ENCODE results near the gene CYGB. TPM values are rescaled to one million over a fixed set of nuclear protein-coding genes. Genes with fewer than 3 reads are reported as not detected.

CYGB gene
- total and polyA plus RNA-seq, 2 of the 13 experiments (the other 11 are each of a cell fraction or from before 2014, with no cell fraction given) = 18.9 to 27.1 TPM

DNA sequence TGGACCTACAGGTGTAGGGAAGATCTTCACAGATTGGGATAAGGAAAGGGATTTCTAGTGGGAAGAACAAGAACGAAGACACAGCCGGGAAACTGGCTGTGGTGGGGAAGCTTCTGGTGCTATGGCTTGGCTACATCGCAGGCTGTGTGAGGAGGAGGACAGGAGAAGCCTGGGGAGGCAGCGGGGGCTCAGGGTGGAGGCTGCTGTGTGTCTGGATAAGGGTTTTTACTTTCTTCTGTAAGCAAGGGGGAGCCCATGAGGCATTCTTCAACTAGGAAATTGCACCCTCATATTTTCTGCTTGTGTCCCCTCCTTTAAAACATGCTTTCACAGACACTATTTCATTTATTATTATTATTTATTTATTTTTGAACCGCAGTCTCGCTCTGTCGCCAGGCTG is 33.4 kb downstream of the CYGB start:
- H3K9ac ChIP-seq (ENCODE audit: insufficient read depth, low read depth, low read length) = no peak overlapping the region
- H3K4me2 ChIP-seq (ENCODE audit: low read depth, low read length) = no peak overlapping the region
- no peak overlapping the region for H3K4me3 ChIP-seq (replicated peaks in 1 of 3; ENCODE audit: insufficient read depth in 1 of 3, low read depth in 2 of 3, low read length in 3 of 3)
- intact Hi-C loops (cut with micrococcal nuclease; ENCODE audit: unreplicated experiment) = no loop called here
- no peak overlapping the region for H3K27ac ChIP-seq (ENCODE audit: extremely low read length, insufficient read depth, low read length)
- H3K36me3 ChIP-seq (replicated peaks in 1 of 2; ENCODE audit: control insufficient read depth in 1 of 2, insufficient read depth in 2 of 2, low read length in 2 of 2) = no peaks in the 10 kb centered on the region
- in situ Hi-C loops (cut with HindIII; ENCODE audit: extremely low pct_ligation_motif_present, low pct_unique_long_range_greater_than_20kb) = no loop called here
- no peaks in the 10 kb centered on the region for H3K9me3 ChIP-seq (ENCODE audit: low read length)
- H3K79me2 ChIP-seq (ENCODE audit: insufficient read depth, low read length) = peaks cover 15% of the 10 kb centered on the region
- H2AFZ ChIP-seq (ENCODE audit: low read length) = no peak overlapping the region
- H3K4me1 ChIP-seq (ENCODE audit: insufficient read depth, low read length) = peaks cover 50% of the 10 kb centered on the region
- ChIA-PET POLR2A (interaction anchor here (0.7 to 8.2 kb wide), 3 partner anchors 10 to 772 kb away, joined by 3 to 252 read pairs (median 4); no protein-coding TSS in a partner anchor), CTCF (ENCODE audit: low intra/inter-chr PET ratio, low total read pairs) (interaction anchor here (2.1 to 4.5 kb wide), 2 partner anchors 38 to 44 kb away, joined by 9 to 86 read pairs; partner anchors contain the start of gene AANAT)
- ATAC-seq (no peak), FAIRE-seq (no peak), DNase-seq (ENCODE audit: low spot score) (no peak)
- TF ChIP-seq JUN (CRISPR knock-in tag; IDR thresholded peaks at IDR 0.05) (no peak), MATR3 (CRISPR knock-in tag; IDR thresholded peaks at IDR 0.05) (no peak), FOXJ3 (CRISPR knock-in tag; IDR thresholded peaks at IDR 0.05; ENCODE audit: borderline replicate concordance) (no peak), ZNF331 (CRISPR knock-in tag; IDR thresholded peaks at IDR 0.05) (no peak), HMGA1 (CRISPR knock-in tag; conservative IDR thresholded peaks at IDR 0.05) (no peak), USF2 (IDR thresholded peaks at IDR 0.05; ENCODE audit: low read depth, low read length) (no peak), USF2 (CRISPR knock-in tag; IDR thresholded peaks at IDR 0.05; ENCODE audit: borderline replicate concordance) (no peak), SRSF9 (IDR thresholded peaks at IDR 0.05; ENCODE audit: borderline replicate concordance, insufficient read depth, low read depth, low read length, poor library complexity, severe bottlenecking) (no peak)
- TF ChIP-seq, protein P1, sequence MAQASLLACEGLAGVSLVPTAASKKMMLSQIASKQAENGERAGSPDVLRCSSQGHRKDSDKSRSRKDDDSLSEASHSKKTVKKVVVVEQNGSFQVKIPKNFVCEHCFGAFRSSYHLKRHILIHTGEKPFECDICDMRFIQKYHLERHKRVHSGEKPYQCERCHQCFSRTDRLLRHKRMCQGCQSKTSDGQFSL (CRISPR knock-in tag; IDR thresholded peaks at IDR 0.05) = no peak
- TF ChIP-seq, protein P2, sequence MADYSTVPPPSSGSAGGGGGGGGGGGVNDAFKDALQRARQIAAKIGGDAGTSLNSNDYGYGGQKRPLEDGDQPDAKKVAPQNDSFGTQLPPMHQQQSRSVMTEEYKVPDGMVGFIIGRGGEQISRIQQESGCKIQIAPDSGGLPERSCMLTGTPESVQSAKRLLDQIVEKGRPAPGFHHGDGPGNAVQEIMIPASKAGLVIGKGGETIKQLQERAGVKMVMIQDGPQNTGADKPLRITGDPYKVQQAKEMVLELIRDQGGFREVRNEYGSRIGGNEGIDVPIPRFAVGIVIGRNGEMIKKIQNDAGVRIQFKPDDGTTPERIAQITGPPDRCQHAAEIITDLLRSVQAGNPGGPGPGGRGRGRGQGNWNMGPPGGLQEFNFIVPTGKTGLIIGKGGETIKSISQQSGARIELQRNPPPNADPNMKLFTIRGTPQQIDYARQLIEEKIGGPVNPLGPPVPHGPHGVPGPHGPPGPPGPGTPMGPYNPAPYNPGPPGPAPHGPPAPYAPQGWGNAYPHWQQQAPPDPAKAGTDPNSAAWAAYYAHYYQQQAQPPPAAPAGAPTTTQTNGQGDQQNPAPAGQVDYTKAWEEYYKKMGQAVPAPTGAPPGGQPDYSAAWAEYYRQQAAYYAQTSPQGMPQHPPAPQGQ (CRISPR knock-in tag; IDR thresholded peaks at IDR 0.05; ENCODE audit: borderline replicate concordance) = no peak
- WGBS (ENCODE audit: low lambda C conversion rate) = 34% methylated on average over 7 of the region's 7 CpGs
- no TSS peak for BruUV-seq (replicated peaks)
- H3K27me3 ChIP-seq (ENCODE audit: control insufficient read depth in 1 of 2, insufficient read depth in 2 of 2, low read length in 2 of 2) = peaks cover 0 to 12% of the 10 kb centered on the region in 2 experiments; a peak in 3 of 5 replicates
- no peaks in the 10 kb centered on the region for H4K20me1 ChIP-seq (ENCODE audit: insufficient read depth, low read length)
